NB4 (cell line): Measurements from ENCODE around the gene MDH2.

Source experiments
- CTCF ChIP-seq: IDR thresholded peaks from one replicate; pipeline ENCODE4 v1.5.1; 2012; ENCODE audit warnings: low read depth, low read length
- MAX ChIP-seq: IDR thresholded peaks from 2 replicates; pipeline ENCODE4 v1.6.1; 2011; ENCODE audit warnings: low read depth, low read length
- MYC ChIP-seq: IDR thresholded peaks from 2 replicates; pipeline ENCODE4 v1.6.1; 2011; ENCODE audit warnings: low read depth, low read length
- POLR2A ChIP-seq: IDR thresholded peaks from 2 replicates; pipeline ENCODE4 v1.6.1; 2011; ENCODE audit warnings: mild to moderate bottlenecking; ENCODE audit not compliant: insufficient read length; ENCODE audit errors: extremely low read depth

- TF ChIP-seq POLR2A = no peak
- TF ChIP-seq CTCF = no peak
- no peak for TF ChIP-seq MYC
- TF ChIP-seq MAX = no peak
Observed at GRCh38 chr7:76056241-76056640, 8.3 kb downstream of the MDH2 start.
